HG02610 (cell line): Measurements from ENCODE around the gene LDLRAD4.

Experiments
- ATAC-seq: cut with Tn5 transposase; IDR thresholded peaks from one replicate; pipeline ENCODE4 v1.9.1; 2021; ENCODE audit warnings: mild to moderate bottlenecking, moderate library complexity; ENCODE audit not compliant: unreplicated experiment

LDLRAD4 gene

GRCh38 chr18:13440277-13441248 is 222.0 kb downstream of the LDLRAD4 start:
- ATAC-seq = no peak

GRCh38 chr18:13441736-13442135 is 223.2 kb downstream of the LDLRAD4 start:
- no peak for ATAC-seq

- ATAC-seq = no peak
These were observed 223.9 kb downstream of the LDLRAD4 start for GRCh38 chr18:13442451-13442850.

- no peak for ATAC-seq
These were observed 225.0 kb downstream of the LDLRAD4 start for GRCh38 chr18:13443552-13443951.

GRCh38 chr18:13444430-13445240 is 226.1 kb downstream of the LDLRAD4 start:
- ATAC-seq = no peak

- ATAC-seq = no peak
These were observed 226.8 kb downstream of the LDLRAD4 start for GRCh38 chr18:13445241-13445897.

GRCh38 chr18:13446024-13446423 is 227.5 kb downstream of the LDLRAD4 start:
- ATAC-seq = no peak

- no peak for ATAC-seq
These were observed 228.3 kb downstream of the LDLRAD4 start for GRCh38 chr18:13446610-13447461.

GRCh38 chr18:13447621-13448334 is 229.2 kb downstream of the LDLRAD4 start:
- ATAC-seq = no peak

- ATAC-seq = no peak
These were observed 229.8 kb downstream of the LDLRAD4 start for GRCh38 chr18:13448335-13448795.

- no peak for ATAC-seq
These were observed 231.1 kb downstream of the LDLRAD4 start for GRCh38 chr18:13449651-13450050.

- peak; percentile 47 for ATAC-seq
These were observed 232.0 kb downstream of the LDLRAD4 start for GRCh38 chr18:13450289-13451212.

GRCh38 chr18:13451213-13451540 is 232.6 kb downstream of the LDLRAD4 start:
- ATAC-seq = no peak

- no peak for ATAC-seq
These were observed 233.3 kb downstream of the LDLRAD4 start for GRCh38 chr18:13451661-13452387.

GRCh38 chr18:13452388-13452811 is 233.8 kb downstream of the LDLRAD4 start:
- no peak for ATAC-seq

GRCh38 chr18:13452871-13453680 is 234.5 kb downstream of the LDLRAD4 start:
- ATAC-seq = no peak

- ATAC-seq = no peak
These were observed 235.2 kb downstream of the LDLRAD4 start for GRCh38 chr18:13453714-13454113.
